Ovary (tissue), 9 donors: ENCODE results near the gene STIM2. TPM values are rescaled to one million over a fixed set of nuclear protein-coding genes. Genes with fewer than 3 reads are reported as not detected.

Experiments
- DNase-seq, 5 donors: peaks; one replicate each; pipeline ENCODE4 v3.0.0-alpha.2; 2019 to 2020
- H3K27ac ChIP-seq, 2 donors: fragments of 200-600 bp; one replicate each; pipeline versions ENCODE4 v1.5.1 to v1.8.0; 2019 to 2022
- H3K27me3 ChIP-seq: fragments of 200-600 bp; one replicate; pipeline ENCODE4 v1.8.0; 2022
- H3K36me3 ChIP-seq: fragments of 200-600 bp; sonication (generic); one replicate; pipeline ENCODE4 v1.5.1; 2019
- H3K4me1 ChIP-seq: one replicate; pipeline ENCODE4 v1.8.1; 2013; ENCODE audit warnings: mild to moderate bottlenecking, moderate library complexity; ENCODE audit not compliant: insufficient read depth
- H3K4me3 ChIP-seq: fragments of 200-600 bp; sonication (generic); one replicate; pipeline ENCODE4 v1.5.1; 2017
- H3K9me3 ChIP-seq, 2 donors: fragments of 200-600 bp in 1 of 2; sonication (generic) in 1 of 2; one replicate each; pipeline versions ENCODE4 v1.5.1 to v1.8.1; 2013 to 2019; ENCODE audit warnings: mild to moderate bottlenecking in 1 of 2, moderate library complexity in 1 of 2
- CTCF ChIP-seq, 3 donors: fragments of 450-650 bp in 2 of 3; fragments of 200-600 bp in 1 of 3; IDR thresholded peaks; one replicate each; pipeline versions ENCODE4 v1.5.1 to v1.8.0; 2016 to 2022; ENCODE audit warnings: antibody characterized with exemption in 3 of 3, mild to moderate bottlenecking in 1 of 3
- EP300 ChIP-seq: sonication (generic); formaldehyde crosslinking; IDR thresholded peaks from one replicate; pipeline ENCODE4 v1.6.1; 2017; ENCODE audit warnings: antibody characterized with exemption
- POLR2A ChIP-seq: fragments of 450-650 bp; IDR thresholded peaks from one replicate; pipeline ENCODE4 v1.6.1; 2017; ENCODE audit warnings: antibody characterized with exemption, mild to moderate bottlenecking, moderate library complexity
- WGBS, 3 donors: extraction: QIAGEN DNeasy Blood & Tissue Kit in 1 of 3; methylation state at CpG; one replicate each; pipeline versions ENCODE4 v1.1.5 to v1.1.7; 2013 to 2017; 5-methylcytosine and 5-hydroxymethylcytosine counted together
- intact Hi-C, 4 donors: fragments of 100-400 bp; cut with DNase I; formaldehyde crosslinking; loops; one replicate each; pipeline versions ENCODE4 v1.11.0 to v1.15.1; 2022 to 2023
- polyA plus RNA-seq, 2 donors: library from polyadenylated mRNA; stranded (reverse); fragments of 200-250 nt in 1 of 2; fragments of 350-450 nt in 1 of 2; fragmentation: Illumina TruSeq in 1 of 2; extraction: RNeasy Lipid Tissue Mini Kit (QIAGEN cat#74804) in 1 of 2; gene quantifications; one replicate each; pipeline ENCODE4 v1.2.3, GENCODE V29; 2013 to 2014
- total RNA-seq, 7 donors: library from RNA; depleted of rRNA in 2 of 7; stranded (reverse); fragments of >200 nt in 2 of 7; fragmentation: NEBNext Ultra II Directional in 3 of 7; extraction: Animal tissue kit (Norgen Biotek cat#: 25700) in 3 of 7; gene quantifications; one replicate each; pipeline versions ENCODE4 v1.1.0 to v1.2.4, GENCODE V29; 2016 to 2023
- donor health status: DM: no; HTN: no; CAD: no; lungs with moderate emphysema.
- donor health status: DM: no; HTN: no; CAD: no.
- donor health status: Bipolar disorder and iron deficiency.
- donor health status: DM: yes; HTN: yes; CAD: no.
- donor health status: DM: no; HTN: no; CAD: no.
- donor health status: DM: yes; HTN: yes; CAD: no.

Gene STIM2
- total and polyA plus RNA-seq, 9 donors = 24.0 to 47.9 (median 38.8) TPM

DNA sequence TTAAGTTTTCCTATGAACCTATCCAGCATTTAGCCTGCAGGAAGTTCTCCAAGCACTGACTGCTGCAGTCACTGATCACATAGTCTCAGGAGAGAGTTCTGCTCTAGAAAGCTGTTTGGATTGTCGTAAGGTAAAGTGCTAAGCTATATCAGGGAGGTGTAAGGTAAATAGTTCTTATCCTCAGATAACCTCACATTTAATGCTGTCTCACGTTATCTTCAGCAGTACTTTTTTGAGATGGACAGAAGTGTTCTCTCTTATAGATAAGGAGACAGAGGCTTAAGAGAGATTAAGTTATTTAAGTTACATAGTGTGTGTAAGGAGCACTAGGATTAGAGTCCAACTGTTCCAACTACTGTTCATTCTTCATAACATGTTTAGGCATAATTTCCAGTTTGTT lies 77.9 kb downstream of the STIM2 start:
- Histone ChIP-seq H3K4me1 (peaks cover 12% of the 10 kb centered on the region), H3K9me3 (no peaks in the 10 kb centered on the region), H3K27ac (peak overlapping the region in 1 of 2 donors; percentile 17), H3K27me3 (no peaks in the 10 kb centered on the region), H3K36me3 (no peaks in the 10 kb centered on the region), H3K4me3 (no peak overlapping the region)
- intact Hi-C loops = no loop called here
- TF ChIP-seq EP300 (no peak), POLR2A (no peak), CTCF (IDR thresholded peaks at IDR 0.05) (no peak)
- no peak for DNase-seq
- 61 to 74% (median 65%) methylated on average over 2 of the region's 2 CpGs for WGBS, 3 donors

DNA sequence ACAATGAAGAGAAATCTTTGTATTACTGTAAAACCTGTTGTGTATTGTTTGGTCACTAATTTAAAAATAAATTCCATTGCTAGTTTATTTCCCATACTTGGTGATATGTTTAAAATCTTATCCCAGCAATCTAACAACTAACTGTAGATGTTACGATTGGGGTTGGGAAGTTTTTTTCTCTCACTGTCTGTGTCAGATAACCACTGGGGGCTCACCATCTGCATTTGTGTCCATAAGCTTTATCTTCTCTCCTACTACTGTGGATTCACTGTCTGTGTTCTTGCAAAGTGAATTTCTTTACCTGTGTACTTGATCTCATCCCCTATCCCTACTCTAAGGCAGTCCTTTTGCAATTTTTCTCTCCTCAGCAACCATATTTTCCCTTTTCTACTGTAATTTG lies 81.3 kb downstream of the STIM2 start:
- H3K9me3 ChIP-seq = no peaks in the 10 kb centered on the region
- TF ChIP-seq POLR2A (no peak), EP300 (no peak), CTCF (IDR thresholded peaks at IDR 0.05) (no peak)
- no peaks in the 10 kb centered on the region for H3K36me3 ChIP-seq
- no peak overlapping the region for H3K4me3 ChIP-seq
- intact Hi-C loops = no loop called here
- H3K4me1 ChIP-seq = peaks cover 11% of the 10 kb centered on the region
- H3K27ac ChIP-seq = peak overlapping the region in 1 of 2 donors; percentile 36
- DNase-seq = no peak
- no peaks in the 10 kb centered on the region for H3K27me3 ChIP-seq
- WGBS, 3 donors = 65 to 77% (median 73%) methylated on average over 1 of the region's 1 CpG

- Histone ChIP-seq H3K4me1 (peaks cover 13% of the 10 kb centered on the region), H3K27ac (peak overlapping the region in 1 of 2 donors; percentile 36), H3K9me3 (no peaks in the 10 kb centered on the region), H3K36me3 (no peaks in the 10 kb centered on the region), H3K4me3 (no peak overlapping the region), H3K27me3 (no peaks in the 10 kb centered on the region)
- DNase-seq = no peak
- intact Hi-C loops = no loop called here
- no peak for TF ChIP-seq CTCF (IDR thresholded peaks at IDR 0.05)
- 16 to 23% (median 22%) methylated on average over 2 of the region's 2 CpGs for WGBS, 3 donors
Observed at GRCh38 chr4:26942871-26943270, 82.2 kb downstream of the STIM2 start.

DNA sequence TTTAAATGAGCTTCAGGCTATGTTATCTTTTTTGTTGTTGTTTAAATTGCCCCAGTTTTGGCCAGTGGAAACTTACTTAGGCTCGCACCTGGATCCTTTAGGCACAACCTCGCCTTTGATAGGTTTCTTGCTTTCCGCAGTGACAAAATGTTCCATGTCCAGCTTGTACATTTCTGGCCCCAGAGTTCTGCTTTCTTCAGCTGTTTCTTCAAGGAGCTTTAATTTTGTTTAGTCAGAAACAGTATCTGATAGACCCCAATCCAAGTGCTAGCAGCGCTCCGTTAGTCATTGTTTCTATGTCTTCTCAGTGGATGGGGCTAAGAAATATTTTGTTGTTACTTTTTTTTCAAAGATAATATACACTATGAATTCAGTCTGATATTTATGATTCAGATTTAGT lies 82.8 kb downstream of the STIM2 start:
- intact Hi-C loops = no loop called here
- Histone ChIP-seq H3K4me3 (no peak overlapping the region), H3K27me3 (no peaks in the 10 kb centered on the region), H3K9me3 (no peaks in the 10 kb centered on the region), H3K36me3 (no peaks in the 10 kb centered on the region), H3K4me1 (peaks cover 18% of the 10 kb centered on the region), H3K27ac (no peak overlapping the region)
- peak in 2 of 5 donors; percentile 11 to 23 for DNase-seq
- TF ChIP-seq POLR2A (no peak), EP300 (no peak), CTCF (IDR thresholded peaks at IDR 0.05) (no peak)
- 17 to 34% (median 31%) methylated on average over 5 of the region's 5 CpGs for WGBS, 3 donors

GRCh38 chr4:26945794-26946193 lies 85.2 kb downstream of the STIM2 start:
- no peak for TF ChIP-seq CTCF (IDR thresholded peaks at IDR 0.05)
- TF ChIP-seq EP300 = no peak
- TF ChIP-seq POLR2A = no peak
- Histone ChIP-seq H3K27ac (no peak overlapping the region), H3K9me3 (no peaks in the 10 kb centered on the region), H3K4me1 (peaks cover 13% of the 10 kb centered on the region), H3K4me3 (no peak overlapping the region), H3K36me3 (no peaks in the 10 kb centered on the region), H3K27me3 (no peaks in the 10 kb centered on the region)
- no peak for DNase-seq
- intact Hi-C loops = no loop called here
- WGBS, 3 donors = 97% methylated on average over 2 of the region's 2 CpGs
